Stomach (tissue), 9 donors: Measurements from ENCODE around the gene UBE2G1. TPM values are rescaled to one million over a fixed set of nuclear protein-coding genes. Genes with fewer than 3 reads are reported as not detected.
A peak's percentile ranks its signal among the peaks of the same experiment; 100 is the strongest.

Experiments used
- DNase-seq, 2 donors: peaks; one replicate each; pipeline versions ENCODE4 v3.0.0 to v3.0.0-alpha.2; 2013 to 2019
- H3K27ac ChIP-seq, 5 donors: fragments of 200-600 bp in 4 of 5; sonication (generic) in 4 of 5; one replicate each; pipeline ENCODE4 v1.5.1; 2013 to 2019; ENCODE audit warnings: mild to moderate bottlenecking in 1 of 5, moderate library complexity in 1 of 5
- H3K27me3 ChIP-seq, 3 donors: fragments of 200-600 bp; sonication (generic); one replicate each; pipeline ENCODE4 v1.5.1; 2017 to 2019; ENCODE audit warnings: mixed run types in 1 of 3
- H3K36me3 ChIP-seq, 4 donors: fragments of 200-600 bp; sonication (generic); 1 replicate in 3 of 4; 2 replicates in 1 of 4; pipeline ENCODE4 v1.5.1; 2016 to 2019
- H3K4me1 ChIP-seq, 4 donors: fragments of 200-600 bp; sonication (generic); one replicate each; pipeline ENCODE4 v1.5.1; 2016 to 2019
- H3K4me3 ChIP-seq, 4 donors: fragments of 200-600 bp; sonication (generic) in 3 of 4; one replicate each; pipeline ENCODE4 v1.5.1; 2016 to 2019; ENCODE audit warnings: mild to moderate bottlenecking in 1 of 4
- H3K9me3 ChIP-seq, 4 donors: fragments of 200-600 bp; sonication (generic); one replicate each; pipeline ENCODE4 v1.5.1; 2016 to 2019
- CTCF ChIP-seq, 7 experiments: fragments of 450-650 bp in 4 of 7; fragments of 200-600 bp in 3 of 7; sonication (generic) in 3 of 7; IDR thresholded peaks; one replicate each; pipeline ENCODE4 v1.5.1; 2016 to 2019; ENCODE audit warnings: antibody characterized with exemption in 7 of 7, control low read depth in 2 of 7, mild to moderate bottlenecking in 1 of 7
- EP300 ChIP-seq: sonication (generic); formaldehyde crosslinking; IDR thresholded peaks from one replicate; pipeline ENCODE4 v1.6.1; 2017; ENCODE audit warnings: antibody characterized with exemption
- POLR2A ChIP-seq, 4 donors: fragments of 450-650 bp; IDR thresholded peaks; one replicate each; pipeline ENCODE4 v1.6.1; 2016; ENCODE audit warnings: antibody characterized with exemption in 4 of 4, control low read depth in 2 of 4, mild to moderate bottlenecking in 1 of 4, moderate library complexity in 1 of 4
- POLR2AphosphoS5 ChIP-seq, 3 donors: sonication (generic); formaldehyde crosslinking; IDR thresholded peaks; one replicate each; pipeline ENCODE4 v1.6.1; 2016; ENCODE audit warnings: antibody characterized with exemption in 3 of 3
- WGBS, 5 donors: extraction: QIAGEN DNeasy Blood & Tissue Kit in 3 of 5; methylation state at CpG; one replicate each; pipeline versions ENCODE4 v1.1.5 to v1.1.7; 2013 to 2018; 5-methylcytosine and 5-hydroxymethylcytosine counted together
- intact Hi-C: fragments of 100-400 bp; cut with DNase I; formaldehyde crosslinking; loops from one replicate; pipeline ENCODE4 v1.15.1; 2023; ENCODE audit warnings: low total_unique reads
- polyA plus RNA-seq, 3 donors: library from polyadenylated mRNA; stranded (reverse); fragments of 200-250 nt; gene quantifications; one replicate each; pipeline ENCODE4 v1.2.3, GENCODE V29; 2013
- total RNA-seq, 5 donors: library from RNA; depleted of rRNA; stranded (reverse); fragments of >200 nt; gene quantifications; one replicate each; pipeline versions ENCODE4 v1.1.0 to v1.2.3, GENCODE V29; 2014 to 2016
- donor health status: healthy with polysubstance abuse.
- donor health status: Bipolar disorder and iron deficiency.
- donor health status: healthy.

Gene UBE2G1
- total and polyA plus RNA-seq, 8 donors = 14.0 to 91.0 (median 38.2) TPM

GRCh38 chr17:4249452-4250029 is 116.9 kb downstream of the UBE2G1 start:
- intact Hi-C loops = no loop called here
- H3K27me3 ChIP-seq = no peaks in the 10 kb centered on the region
- peak in 1 of 2 donors; percentile 51 for DNase-seq
- H3K4me3 ChIP-seq = no peak overlapping the region
- no peaks in the 10 kb centered on the region for H3K9me3 ChIP-seq
- H3K4me1 ChIP-seq = peaks cover 36 to 77% (median 42%) of the 10 kb centered on the region in 4 donors
- 39 to 50% (median 45%) methylated on average over 4 of the region's 4 CpGs for WGBS, 5 donors
- H3K27ac ChIP-seq = peak overlapping the region in 1 of 5 donors; percentile 47
- H3K36me3 ChIP-seq = peaks cover 0 to 9% (median 0%) of the 10 kb centered on the region in 4 donors
- no peak for TF ChIP-seq POLR2A (IDR thresholded peaks at IDR 0.05)
- peak in 2 of 7 experiments; percentile 29 to 50 for TF ChIP-seq CTCF (IDR thresholded peaks at IDR 0.05)

- TF ChIP-seq CTCF (IDR thresholded peaks at IDR 0.05) (no peak), POLR2A (IDR thresholded peaks at IDR 0.05) (no peak), EP300 (no peak), POLR2AphosphoS5 (IDR thresholded peaks at IDR 0.05) (no peak)
- Histone ChIP-seq H3K36me3 (peaks cover 0 to 9% (median 0%) of the 10 kb centered on the region in 4 donors), H3K27ac (peak overlapping the region in 4 of 5 donors; percentile 33 to 62 (median 45)), H3K9me3 (no peaks in the 10 kb centered on the region), H3K4me1 (peaks cover 36 to 83% (median 49%) of the 10 kb centered on the region in 4 donors), H3K27me3 (no peaks in the 10 kb centered on the region), H3K4me3 (no peak overlapping the region)
- intact Hi-C loops = no loop called here
- no peak for DNase-seq
- WGBS, 5 donors = 85 to 90% (median 88%) methylated on average over 7 of the region's 7 CpGs
Observed at GRCh38 chr17:4248504-4249277, 117.8 kb downstream of the UBE2G1 start.

GRCh38 chr17:4247971-4248388 is 118.5 kb downstream of the UBE2G1 start:
- Histone ChIP-seq H3K27ac (peak overlapping the region in 4 of 5 donors; percentile 16 to 62 (median 45)), H3K4me3 (no peak overlapping the region), H3K4me1 (peaks cover 36 to 89% (median 54%) of the 10 kb centered on the region in 4 donors)

GRCh38 chr17:4247361-4247970 is 119.0 kb downstream of the UBE2G1 start:
- H3K27ac ChIP-seq = peak overlapping the region in 4 of 5 donors; percentile 36 to 62 (median 45)
- intact Hi-C loops = no loop called here
- peaks cover 36 to 86% (median 54%) of the 10 kb centered on the region in 4 donors for H3K4me1 ChIP-seq
- H3K9me3 ChIP-seq = no peaks in the 10 kb centered on the region
- TF ChIP-seq EP300 (no peak), POLR2AphosphoS5 (IDR thresholded peaks at IDR 0.05) (no peak), POLR2A (IDR thresholded peaks at IDR 0.05) (no peak), CTCF (IDR thresholded peaks at IDR 0.05) (no peak)
- WGBS, 5 donors = 56 to 72% (median 66%) methylated on average over 5 of the region's 5 CpGs
- H3K27me3 ChIP-seq = no peaks in the 10 kb centered on the region
- H3K36me3 ChIP-seq = peaks cover under 1 to 9% (median under 1%) of the 10 kb centered on the region in 4 donors
- no peak overlapping the region for H3K4me3 ChIP-seq
- peak in 1 of 2 donors; percentile 60 for DNase-seq

More at GRCh38 chr17:4247971-4248388, 118.5 kb downstream of the UBE2G1 start:
- TF ChIP-seq POLR2A (IDR thresholded peaks at IDR 0.05) = no peak
- peak in 1 of 3 donors; percentile 10 for TF ChIP-seq POLR2AphosphoS5 (IDR thresholded peaks at IDR 0.05)
- WGBS, 5 donors = 36 to 70% (median 37%) methylated on average over 7 to 11 of the region's 11 CpGs
- intact Hi-C loops = no loop called here
- peak; percentile 64 to 84 for DNase-seq
- Histone ChIP-seq H3K36me3 (peaks cover 0 to 9% (median 0%) of the 10 kb centered on the region in 4 donors), H3K9me3 (no peaks in the 10 kb centered on the region), H3K27me3 (no peaks in the 10 kb centered on the region)
